ENCODE data around the gene AZU1. TPM values are rescaled to one million over a fixed set of nuclear protein-coding genes. Genes with fewer than 3 reads are reported as not detected.

Gene AZU1
- total and polyA plus RNA-seq, 7 donors = 0.03 to 1.1 (median 0.36) TPM; not detected in 4

DNA sequence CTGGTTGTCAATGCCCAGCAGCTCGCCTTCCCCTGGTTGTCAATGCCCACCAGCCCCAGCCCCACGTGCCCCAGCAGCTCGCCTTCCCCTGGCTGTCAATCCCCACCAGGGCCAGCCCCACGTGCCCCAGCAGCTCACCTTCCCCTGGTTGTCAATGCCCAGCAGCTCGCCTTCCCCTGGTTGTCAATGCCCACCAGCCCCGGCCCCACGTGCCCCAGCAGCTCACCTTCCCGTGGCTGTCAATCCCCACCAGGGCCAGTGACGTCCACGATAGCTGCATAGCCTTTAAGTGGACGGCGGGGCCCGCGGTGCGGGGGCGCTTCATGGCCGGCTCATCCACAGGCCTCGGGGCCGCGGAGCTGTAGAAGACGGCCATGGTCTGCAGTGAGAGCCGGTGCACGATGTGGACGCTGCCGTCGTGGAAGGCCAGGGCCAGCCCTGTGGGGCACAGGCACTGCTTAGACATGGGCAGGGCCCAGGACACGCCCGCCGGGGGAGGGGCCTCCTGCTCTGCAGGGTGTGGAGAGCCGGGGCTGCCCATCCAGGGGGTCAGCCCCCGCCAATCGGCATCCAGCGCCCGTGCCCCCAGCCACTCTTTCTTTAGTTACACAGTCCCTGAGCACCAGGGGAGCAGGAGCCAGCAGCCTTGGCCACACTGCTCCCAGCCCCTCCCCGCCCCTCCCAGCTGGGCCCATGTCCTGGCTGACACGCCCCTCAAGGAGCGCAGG is 52.2 kb downstream of the AZU1 start:
- intact Hi-C loops (cut with DNase I) = no loop called here
- no peak for DNase-seq
- Histone ChIP-seq H3K36me3 (peaks cover 53 to 87% (median 64%) of the 10 kb centered on the region in 4 donors), H3K27ac (no peak overlapping the region), H3K4me1 (no peaks in the 10 kb centered on the region), H3K27me3 (no peaks in the 10 kb centered on the region), H3K4me3 (no peak overlapping the region), H3K9me3 (no peaks in the 10 kb centered on the region)
- no peak for TF ChIP-seq POLR2A (IDR thresholded peaks at IDR 0.05)
- no peak for TF ChIP-seq POLR2AphosphoS5 (IDR thresholded peaks at IDR 0.05)
- TF ChIP-seq, protein P1, sequence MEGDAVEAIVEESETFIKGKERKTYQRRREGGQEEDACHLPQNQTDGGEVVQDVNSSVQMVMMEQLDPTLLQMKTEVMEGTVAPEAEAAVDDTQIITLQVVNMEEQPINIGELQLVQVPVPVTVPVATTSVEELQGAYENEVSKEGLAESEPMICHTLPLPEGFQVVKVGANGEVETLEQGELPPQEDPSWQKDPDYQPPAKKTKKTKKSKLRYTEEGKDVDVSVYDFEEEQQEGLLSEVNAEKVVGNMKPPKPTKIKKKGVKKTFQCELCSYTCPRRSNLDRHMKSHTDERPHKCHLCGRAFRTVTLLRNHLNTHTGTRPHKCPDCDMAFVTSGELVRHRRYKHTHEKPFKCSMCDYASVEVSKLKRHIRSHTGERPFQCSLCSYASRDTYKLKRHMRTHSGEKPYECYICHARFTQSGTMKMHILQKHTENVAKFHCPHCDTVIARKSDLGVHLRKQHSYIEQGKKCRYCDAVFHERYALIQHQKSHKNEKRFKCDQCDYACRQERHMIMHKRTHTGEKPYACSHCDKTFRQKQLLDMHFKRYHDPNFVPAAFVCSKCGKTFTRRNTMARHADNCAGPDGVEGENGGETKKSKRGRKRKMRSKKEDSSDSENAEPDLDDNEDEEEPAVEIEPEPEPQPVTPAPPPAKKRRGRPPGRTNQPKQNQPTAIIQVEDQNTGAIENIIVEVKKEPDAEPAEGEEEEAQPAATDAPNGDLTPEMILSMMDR (IDR thresholded peaks at IDR 0.05) = no peak
- TF ChIP-seq EP300 (IDR thresholded peaks at IDR 0.05) = no peak
- 75 to 87% methylated on average over 37 of the region's 37 CpGs for WGBS, 2 donors

Small RNA genes within 50 kb of the gene (small RNA-seq; reads per million reads assigned to genes)
- gene MIR3187 = 0 reads per million in 3 donors

Other genes with a start within 250 kb of the AZU1 start
- gene HCN2, start 238.0 kb upstream of the AZU1 start, total RNA-seq = under 1 TPM in 3 of 4 donors, not detected in 1; 0.36 to 0.55 (median 0.54) TPM
- gene HCN2, start 238.0 kb upstream of the AZU1 start, polyA plus RNA-seq = under 1 TPM in 2 of 3 donors, not detected in 1; 0.23 to 0.39 TPM
- 10 to 100 TPM; 18.2 to 26.3 (median 22.3) TPM for gene POLRMT, start 194.3 kb upstream of the AZU1 start, total RNA-seq
- gene POLRMT, start 194.3 kb upstream of the AZU1 start, polyA plus RNA-seq = 10 to 100 TPM; 16.8 to 63.0 (median 30.3) TPM
- gene FGF22, start 188.0 kb upstream of the AZU1 start, total RNA-seq = 1 to 10 TPM in 1 of 4 donors, under 1 TPM in 1, not detected in 2; 0.99 to 1.7 TPM
- under 1 TPM in 1 of 3 donors, not detected in 2; 0.20 TPM for gene FGF22, start 188.0 kb upstream of the AZU1 start, polyA plus RNA-seq
- 10 to 100 TPM; 39.2 to 57.1 (median 55.5) TPM for gene RNF126, start 164.6 kb upstream of the AZU1 start, total RNA-seq
- 10 to 100 TPM; 33.5 to 58.8 (median 35.4) TPM for gene RNF126, start 164.6 kb upstream of the AZU1 start, polyA plus RNA-seq
- 100 to 1,000 TPM in 2 of 4 donors, 10 to 100 TPM in 2; 35.7 to 118 (median 107) TPM for gene FSTL3, start 151.4 kb upstream of the AZU1 start, total RNA-seq
- 10 to 100 TPM in 1 of 3 donors, 1 to 10 TPM in 2; 1.6 to 17.8 (median 6.0) TPM for gene FSTL3, start 151.4 kb upstream of the AZU1 start, polyA plus RNA-seq
- gene PRSS57, start 132.4 kb upstream of the AZU1 start, total RNA-seq = not detected
- gene PRSS57, start 132.4 kb upstream of the AZU1 start, polyA plus RNA-seq = under 1 TPM in 1 of 3 donors, not detected in 2; 0.15 TPM
- gene PALM, start 118.9 kb upstream of the AZU1 start, total RNA-seq = 10 to 100 TPM; 30.4 to 91.4 (median 35.9) TPM
- gene PALM, start 118.9 kb upstream of the AZU1 start, polyA plus RNA-seq = 10 to 100 TPM in 2 of 3 donors, 1 to 10 TPM in 1; 3.0 to 21.0 (median 12.5) TPM
- gene MISP, start 76.7 kb upstream of the AZU1 start, total RNA-seq = under 1 TPM in 1 of 4 donors, not detected in 3; 0.36 TPM
- gene MISP, start 76.7 kb upstream of the AZU1 start, polyA plus RNA-seq = 100 to 1,000 TPM; 266 to 456 (median 311) TPM
- 10 to 100 TPM; 53.8 to 94.5 (median 71.7) TPM for gene PTBP1, start 30.4 kb upstream of the AZU1 start, total RNA-seq
- 100 to 1,000 TPM in 2 of 3 donors, 10 to 100 TPM in 1; 78.7 to 154 (median 101) TPM for gene PTBP1, start 30.4 kb upstream of the AZU1 start, polyA plus RNA-seq
- gene PLPPR3, start 5.9 kb upstream of the AZU1 start, total RNA-seq = not detected
- under 1 TPM in 1 of 3 donors, not detected in 2; 0.07 TPM for gene PLPPR3, start 5.9 kb upstream of the AZU1 start, polyA plus RNA-seq
- gene PRTN3, start 13.2 kb downstream of the AZU1 start, total RNA-seq = not detected
- not detected for gene PRTN3, start 13.2 kb downstream of the AZU1 start, polyA plus RNA-seq
- gene ELANE, start 24.5 kb downstream of the AZU1 start, total RNA-seq = 1 to 10 TPM in 3 of 4 donors, not detected in 1; 1.4 to 3.6 (median 2.3) TPM
- under 1 TPM in 1 of 3 donors, not detected in 2; 0.64 TPM for gene ELANE, start 24.5 kb downstream of the AZU1 start, polyA plus RNA-seq
- 100 to 1,000 TPM; 131 to 830 (median 457) TPM for gene CFD, start 31.8 kb downstream of the AZU1 start, total RNA-seq
- 100 to 1,000 TPM in 2 of 3 donors, 10 to 100 TPM in 1; 29.1 to 329 (median 101) TPM for gene CFD, start 31.8 kb downstream of the AZU1 start, polyA plus RNA-seq
- 10 to 100 TPM; 22.4 to 33.2 (median 25.6) TPM for gene MED16, start 65.3 kb downstream of the AZU1 start, total RNA-seq
- 10 to 100 TPM; 36.1 to 62.5 (median 51.7) TPM for gene MED16, start 65.3 kb downstream of the AZU1 start, polyA plus RNA-seq
- gene RNU6-9, start 65.6 kb downstream of the AZU1 start, total RNA-seq = not detected
- gene RNU6-9, start 65.6 kb downstream of the AZU1 start, polyA plus RNA-seq = not detected
- gene R3HDM4, start 85.4 kb downstream of the AZU1 start, total RNA-seq = 10 to 100 TPM; 21.4 to 37.2 (median 27.7) TPM
- 10 to 100 TPM; 30.5 to 85.3 (median 33.0) TPM for gene R3HDM4, start 85.4 kb downstream of the AZU1 start, polyA plus RNA-seq
- gene KISS1R, start 89.5 kb downstream of the AZU1 start, total RNA-seq = not detected
- under 1 TPM in 1 of 3 donors, not detected in 2; 0.13 TPM for gene KISS1R, start 89.5 kb downstream of the AZU1 start, polyA plus RNA-seq
- 10 to 100 TPM in 1 of 4 donors, 1 to 10 TPM in 3; 3.1 to 11.6 (median 4.3) TPM for gene ARID3A, start 98.2 kb downstream of the AZU1 start, total RNA-seq
- gene ARID3A, start 98.2 kb downstream of the AZU1 start, polyA plus RNA-seq = 1 to 10 TPM; 1.4 to 6.0 (median 1.8) TPM
- gene WDR18, start 156.5 kb downstream of the AZU1 start, total RNA-seq = 10 to 100 TPM; 14.3 to 33.1 (median 30.4) TPM
- gene WDR18, start 156.5 kb downstream of the AZU1 start, polyA plus RNA-seq = 10 to 100 TPM; 22.4 to 65.8 (median 43.8) TPM
- under 1 TPM in 1 of 4 donors, not detected in 3; 0.14 TPM for gene GRIN3B, start 172.6 kb downstream of the AZU1 start, total RNA-seq
- under 1 TPM in 1 of 3 donors, not detected in 2; 0.04 TPM for gene GRIN3B, start 172.6 kb downstream of the AZU1 start, polyA plus RNA-seq
- 100 to 1,000 TPM in 2 of 4 donors, 10 to 100 TPM in 2; 85.6 to 174 (median 126) TPM for gene TMEM259, start 193.3 kb downstream of the AZU1 start, total RNA-seq
- gene TMEM259, start 193.3 kb downstream of the AZU1 start, polyA plus RNA-seq = 100 to 1,000 TPM in 1 of 3 donors, 10 to 100 TPM in 2; 19.2 to 232 (median 25.9) TPM
- not detected for gene RNU6-2, start 193.7 kb downstream of the AZU1 start, total RNA-seq
- not detected for gene RNU6-2, start 193.7 kb downstream of the AZU1 start, polyA plus RNA-seq
- 10 to 100 TPM; 25.5 to 59.0 (median 36.3) TPM for gene CNN2, start 198.8 kb downstream of the AZU1 start, total RNA-seq
- gene CNN2, start 198.8 kb downstream of the AZU1 start, polyA plus RNA-seq = 100 to 1,000 TPM in 1 of 3 donors, 10 to 100 TPM in 2; 48.0 to 115 (median 53.9) TPM
- 10 to 100 TPM in 2 of 4 donors, 1 to 10 TPM in 2; 3.8 to 20.5 (median 10.9) TPM for gene ABCA7, start 212.3 kb downstream of the AZU1 start, total RNA-seq
- gene ABCA7, start 212.3 kb downstream of the AZU1 start, polyA plus RNA-seq = 10 to 100 TPM in 1 of 3 donors, 1 to 10 TPM in 2; 1.8 to 25.1 (median 9.9) TPM
- 10 to 100 TPM; 12.8 to 21.6 (median 18.2) TPM for gene ARHGAP45, start 239.3 kb downstream of the AZU1 start, total RNA-seq
- 100 to 1,000 TPM in 1 of 3 donors, 10 to 100 TPM in 2; 38.6 to 103 (median 39.0) TPM for gene ARHGAP45, start 239.3 kb downstream of the AZU1 start, polyA plus RNA-seq

Measured in sigmoid colon (tissue), 7 donors.